Cardiac muscle cell (in vitro differentiated cells and primary cell): ENCODE measurements around the gene MKRN1. TPM values are rescaled to one million over a fixed set of nuclear protein-coding genes. Genes with fewer than 3 reads are reported as not detected.
"Not testable (repeated sequence)": the region's sequence is repeated elsewhere in the genome, so short reads cannot be mapped to it uniquely, and the experiment has no call there.

ENCODE experiments used
- DNase-seq, 2 donors: peaks; one replicate each; pipeline versions ENCODE4 v3.0.0 to v3.0.0-alpha.2; 2010 to 2017; ENCODE audit warnings: low read depth in 1 of 2, low spot score in 1 of 2
- H3K27ac ChIP-seq: fragments of 200-600 bp; sonication (generic); 2 replicates; pipeline ENCODE4 v1.5.1; 2016
- H3K27me3 ChIP-seq: fragments of 200-600 bp; sonication (generic); 2 replicates; pipeline ENCODE4 v1.6.0; 2016; ENCODE audit warnings: control low read depth
- H3K36me3 ChIP-seq: fragments of 200-600 bp; sonication (generic); 2 replicates; pipeline ENCODE4 v1.5.1; 2016; ENCODE audit warnings: control low read depth
- H3K4me1 ChIP-seq: fragments of 200-600 bp; sonication (generic); 2 replicates; pipeline ENCODE4 v1.8.1; 2017; ENCODE audit warnings: low read depth, mild to moderate bottlenecking, mixed run types
- H3K4me3 ChIP-seq: fragments of 200-600 bp; sonication (generic); 2 replicates; pipeline ENCODE4 v1.5.1; 2016; ENCODE audit warnings: mild to moderate bottlenecking
- H3K9me3 ChIP-seq: fragments of 200-600 bp; sonication (generic); 2 replicates; pipeline ENCODE4 v1.5.1; 2017; ENCODE audit warnings: low read depth, mild to moderate bottlenecking, control low read depth
- polyA plus RNA-seq: library from polyadenylated mRNA; unstranded; fragments of >200 nt; fragmentation: Nextera tagmentation; extraction: Ambion mirVana; gene quantifications from 2 replicates; pipeline ENCODE4 v1.2.1, GENCODE V29; 2016
- total RNA-seq: library from RNA; depleted of rRNA; stranded (reverse); fragments of >200 nt; gene quantifications from 2 replicates; pipeline ENCODE4 v1.2.3, GENCODE V29; 2016
- TF ChIP-seq, protein P1 (sequence below): IDR thresholded peaks from 2 replicates; pipeline ENCODE4 v1.5.1; 2012; ENCODE audit warnings: low read depth, mild to moderate bottlenecking, low read length

MKRN1 gene
- total and polyA plus RNA-seq, 2 experiments from 2014 or later: 156 to 247 TPM

DNA sequence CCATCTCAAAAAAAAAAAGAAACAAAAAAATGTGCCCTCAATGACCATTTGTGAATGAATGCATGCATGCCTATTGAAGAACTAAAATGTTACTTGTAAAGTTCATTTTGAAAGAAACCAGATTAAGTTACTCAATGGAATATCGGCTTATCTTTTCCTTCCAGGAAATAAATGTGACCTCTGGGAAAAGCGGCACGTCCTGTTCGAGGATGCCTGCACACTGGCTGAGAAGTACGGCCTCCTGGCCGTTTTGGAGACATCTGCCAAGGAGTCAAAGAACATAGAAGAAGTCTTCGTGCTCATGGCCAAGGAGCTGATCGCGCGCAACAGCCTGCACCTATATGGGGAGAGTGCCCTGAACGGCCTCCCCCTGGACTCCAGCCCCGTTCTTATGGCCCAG, 53.6 kb downstream of the MKRN1 start:
- no peaks in the 10 kb centered on the region for H3K27me3 ChIP-seq
- no peak overlapping the region for H3K4me3 ChIP-seq
- peak in 1 of 2 donors; percentile 30 for DNase-seq
- no peak overlapping the region for H3K27ac ChIP-seq
- no peaks in the 10 kb centered on the region for H3K4me1 ChIP-seq
- H3K9me3 ChIP-seq: no peaks in the 10 kb centered on the region
- H3K36me3 ChIP-seq: no peaks in the 10 kb centered on the region
- TF ChIP-seq, protein P1, sequence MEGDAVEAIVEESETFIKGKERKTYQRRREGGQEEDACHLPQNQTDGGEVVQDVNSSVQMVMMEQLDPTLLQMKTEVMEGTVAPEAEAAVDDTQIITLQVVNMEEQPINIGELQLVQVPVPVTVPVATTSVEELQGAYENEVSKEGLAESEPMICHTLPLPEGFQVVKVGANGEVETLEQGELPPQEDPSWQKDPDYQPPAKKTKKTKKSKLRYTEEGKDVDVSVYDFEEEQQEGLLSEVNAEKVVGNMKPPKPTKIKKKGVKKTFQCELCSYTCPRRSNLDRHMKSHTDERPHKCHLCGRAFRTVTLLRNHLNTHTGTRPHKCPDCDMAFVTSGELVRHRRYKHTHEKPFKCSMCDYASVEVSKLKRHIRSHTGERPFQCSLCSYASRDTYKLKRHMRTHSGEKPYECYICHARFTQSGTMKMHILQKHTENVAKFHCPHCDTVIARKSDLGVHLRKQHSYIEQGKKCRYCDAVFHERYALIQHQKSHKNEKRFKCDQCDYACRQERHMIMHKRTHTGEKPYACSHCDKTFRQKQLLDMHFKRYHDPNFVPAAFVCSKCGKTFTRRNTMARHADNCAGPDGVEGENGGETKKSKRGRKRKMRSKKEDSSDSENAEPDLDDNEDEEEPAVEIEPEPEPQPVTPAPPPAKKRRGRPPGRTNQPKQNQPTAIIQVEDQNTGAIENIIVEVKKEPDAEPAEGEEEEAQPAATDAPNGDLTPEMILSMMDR: no peak

DNA sequence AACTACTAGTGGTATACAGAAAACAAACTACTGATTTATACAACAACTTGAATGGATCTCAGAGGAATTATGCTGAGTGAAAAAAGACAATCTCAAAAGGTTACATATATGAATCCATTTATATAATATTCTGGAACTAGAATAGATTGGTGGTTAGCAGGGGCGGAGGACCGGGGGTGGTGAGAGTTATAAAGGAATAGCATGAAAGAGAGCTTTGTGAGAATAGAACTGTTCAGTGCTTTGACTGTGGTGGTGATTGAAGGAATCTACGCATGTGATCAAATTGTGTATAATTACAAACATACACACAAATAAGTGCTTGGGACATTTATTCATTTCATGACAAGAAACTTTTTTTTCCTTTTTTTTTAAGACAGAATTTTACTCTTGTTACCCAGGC, 55.8 kb downstream of the MKRN1 start:
- TF ChIP-seq, protein P1: no peak
- no peak for DNase-seq
- no peaks in the 10 kb centered on the region for H3K4me1 ChIP-seq
- no peak overlapping the region for H3K27ac ChIP-seq
- H3K36me3 ChIP-seq: no peaks in the 10 kb centered on the region
- H3K9me3 ChIP-seq: no peaks in the 10 kb centered on the region
- H3K4me3 ChIP-seq: no peak overlapping the region
- no peaks in the 10 kb centered on the region for H3K27me3 ChIP-seq

- H3K9me3 ChIP-seq: no peaks in the 10 kb centered on the region
- no peak overlapping the region for H3K4me3 ChIP-seq
- no peak for DNase-seq
- no peaks in the 10 kb centered on the region for H3K27me3 ChIP-seq
- TF ChIP-seq, protein P1: no peak
- no peaks in the 10 kb centered on the region for H3K36me3 ChIP-seq
- H3K4me1 ChIP-seq: no peaks in the 10 kb centered on the region
- H3K27ac ChIP-seq: no peak overlapping the region
Observed at GRCh38 chr7:140421521-140421920, 57.8 kb downstream of the MKRN1 start.

DNA sequence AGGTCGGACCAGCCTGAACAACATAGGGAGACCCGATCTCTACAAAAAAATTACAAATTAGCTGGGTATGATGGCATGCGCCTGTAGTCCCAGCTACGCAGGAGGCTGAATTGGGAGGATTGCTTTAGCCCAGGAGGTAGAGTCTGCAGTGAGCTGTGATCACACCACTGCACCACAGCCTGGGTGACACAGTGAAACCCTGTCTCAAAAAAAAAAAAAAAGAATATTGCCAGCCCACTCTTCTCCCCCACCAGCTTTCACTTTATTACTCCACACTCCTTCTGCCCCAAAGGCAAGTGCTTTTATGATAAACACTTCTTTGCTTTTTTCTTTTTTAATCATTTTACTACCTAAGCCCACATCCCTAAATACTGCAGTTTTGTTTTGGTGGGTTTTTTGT, 60.7 kb downstream of the MKRN1 start:
- H3K27me3 ChIP-seq: no peaks in the 10 kb centered on the region
- H3K4me1 ChIP-seq: no peaks in the 10 kb centered on the region
- H3K4me3 ChIP-seq: no peak overlapping the region
- no peak overlapping the region for H3K27ac ChIP-seq
- H3K9me3 ChIP-seq: no peaks in the 10 kb centered on the region
- no peaks in the 10 kb centered on the region for H3K36me3 ChIP-seq
- DNase-seq: no peak
- TF ChIP-seq, protein P1: no peak

- not testable (repeated sequence) for DNase-seq
Observed at GRCh38 chr7:140418156-140418472, 61.2 kb downstream of the MKRN1 start.

DNA sequence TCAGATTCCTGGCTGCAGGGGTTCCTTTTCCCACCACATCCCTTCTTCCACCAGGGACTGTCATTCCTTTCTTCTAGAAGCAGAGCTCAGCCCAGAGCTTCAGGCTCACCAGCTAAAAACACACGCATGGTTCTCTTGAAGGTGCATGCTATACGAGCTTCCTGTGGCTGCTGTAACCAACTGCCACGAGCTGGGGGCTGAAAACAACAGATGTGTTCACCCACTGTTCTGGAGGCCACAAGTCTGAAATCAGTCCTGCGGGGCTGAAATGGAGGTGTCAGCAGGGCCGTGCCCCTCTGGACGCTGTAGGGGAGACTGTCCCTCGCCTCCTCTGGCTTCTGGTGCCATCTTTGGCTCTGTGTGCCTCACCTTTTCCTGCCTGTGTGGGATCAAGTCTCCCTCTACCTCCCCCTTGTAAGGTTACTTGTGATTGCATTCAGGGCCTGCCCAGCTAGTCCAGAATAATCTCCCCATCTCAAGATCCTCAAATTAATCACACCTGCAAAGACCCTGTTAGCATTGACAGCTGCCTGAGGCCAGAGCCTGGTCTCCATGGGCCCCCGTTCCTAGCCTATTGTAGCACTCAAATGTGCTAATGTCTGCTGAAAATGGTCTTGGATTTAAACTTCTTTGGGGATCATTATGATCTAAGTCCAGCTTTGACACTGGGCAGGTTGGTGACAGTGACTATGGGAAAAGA, 61.7 kb downstream of the MKRN1 start:
- H3K4me3 ChIP-seq: no peak overlapping the region
- H3K4me1 ChIP-seq: no peaks in the 10 kb centered on the region
- TF ChIP-seq, protein P1: no peak
- no peak overlapping the region for H3K27ac ChIP-seq
- no peak for DNase-seq
- no peaks in the 10 kb centered on the region for H3K36me3 ChIP-seq
- H3K27me3 ChIP-seq: no peaks in the 10 kb centered on the region
- no peaks in the 10 kb centered on the region for H3K9me3 ChIP-seq

More at GRCh38 chr7:140418156-140418472, 61.2 kb downstream of the MKRN1 start:
- H3K27me3 ChIP-seq, H3K4me1 ChIP-seq, H3K4me3 ChIP-seq, H3K9me3 ChIP-seq, H3K36me3 ChIP-seq, H3K27ac ChIP-seq: not testable (repeated sequence)
